ENCODE data around the gene NUCB1.
"Not testable (repeated sequence)": the region's sequence is repeated elsewhere in the genome, so short reads cannot be mapped to it uniquely, and the experiment has no call there.

NUCB1 gene

DNA sequence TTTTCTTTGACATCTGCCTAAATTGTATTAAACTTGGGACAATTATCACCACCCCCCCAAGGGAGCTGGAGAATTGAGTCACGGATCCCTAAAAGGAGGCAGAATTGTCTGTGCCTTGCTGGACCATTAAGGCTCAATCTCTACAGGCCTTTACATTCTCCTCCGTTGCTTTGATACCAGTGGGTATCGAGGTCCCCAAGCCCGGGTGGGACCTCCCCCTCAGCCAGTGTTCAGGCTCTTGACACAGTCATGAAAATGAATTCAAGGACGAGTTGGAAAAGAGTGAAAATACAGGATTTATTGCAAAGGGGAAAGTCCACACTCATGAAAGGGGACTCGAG, 22.3 kb upstream of the NUCB1 start:
- DNase-seq = no peak
- TF ChIP-seq, protein P1, sequence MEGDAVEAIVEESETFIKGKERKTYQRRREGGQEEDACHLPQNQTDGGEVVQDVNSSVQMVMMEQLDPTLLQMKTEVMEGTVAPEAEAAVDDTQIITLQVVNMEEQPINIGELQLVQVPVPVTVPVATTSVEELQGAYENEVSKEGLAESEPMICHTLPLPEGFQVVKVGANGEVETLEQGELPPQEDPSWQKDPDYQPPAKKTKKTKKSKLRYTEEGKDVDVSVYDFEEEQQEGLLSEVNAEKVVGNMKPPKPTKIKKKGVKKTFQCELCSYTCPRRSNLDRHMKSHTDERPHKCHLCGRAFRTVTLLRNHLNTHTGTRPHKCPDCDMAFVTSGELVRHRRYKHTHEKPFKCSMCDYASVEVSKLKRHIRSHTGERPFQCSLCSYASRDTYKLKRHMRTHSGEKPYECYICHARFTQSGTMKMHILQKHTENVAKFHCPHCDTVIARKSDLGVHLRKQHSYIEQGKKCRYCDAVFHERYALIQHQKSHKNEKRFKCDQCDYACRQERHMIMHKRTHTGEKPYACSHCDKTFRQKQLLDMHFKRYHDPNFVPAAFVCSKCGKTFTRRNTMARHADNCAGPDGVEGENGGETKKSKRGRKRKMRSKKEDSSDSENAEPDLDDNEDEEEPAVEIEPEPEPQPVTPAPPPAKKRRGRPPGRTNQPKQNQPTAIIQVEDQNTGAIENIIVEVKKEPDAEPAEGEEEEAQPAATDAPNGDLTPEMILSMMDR (IDR thresholded peaks at IDR 0.05; ENCODE audit: low read depth, low read length) = no peak
- H3K9me3 ChIP-seq (ENCODE audit: severe bottlenecking) = no peaks in the 10 kb centered on the region
- H3K27me3 ChIP-seq (ENCODE audit: insufficient read depth, low read depth, severe bottlenecking) = no peaks in the 10 kb centered on the region
- H3K4me3 ChIP-seq (ENCODE audit: low read depth, low read length) = no peak overlapping the region
- H3K36me3 ChIP-seq = peaks cover 53% of the 10 kb centered on the region
- peak overlapping the region; percentile 97; the same call in 1 of the 2 replicates for H3K27ac ChIP-seq

DNA sequence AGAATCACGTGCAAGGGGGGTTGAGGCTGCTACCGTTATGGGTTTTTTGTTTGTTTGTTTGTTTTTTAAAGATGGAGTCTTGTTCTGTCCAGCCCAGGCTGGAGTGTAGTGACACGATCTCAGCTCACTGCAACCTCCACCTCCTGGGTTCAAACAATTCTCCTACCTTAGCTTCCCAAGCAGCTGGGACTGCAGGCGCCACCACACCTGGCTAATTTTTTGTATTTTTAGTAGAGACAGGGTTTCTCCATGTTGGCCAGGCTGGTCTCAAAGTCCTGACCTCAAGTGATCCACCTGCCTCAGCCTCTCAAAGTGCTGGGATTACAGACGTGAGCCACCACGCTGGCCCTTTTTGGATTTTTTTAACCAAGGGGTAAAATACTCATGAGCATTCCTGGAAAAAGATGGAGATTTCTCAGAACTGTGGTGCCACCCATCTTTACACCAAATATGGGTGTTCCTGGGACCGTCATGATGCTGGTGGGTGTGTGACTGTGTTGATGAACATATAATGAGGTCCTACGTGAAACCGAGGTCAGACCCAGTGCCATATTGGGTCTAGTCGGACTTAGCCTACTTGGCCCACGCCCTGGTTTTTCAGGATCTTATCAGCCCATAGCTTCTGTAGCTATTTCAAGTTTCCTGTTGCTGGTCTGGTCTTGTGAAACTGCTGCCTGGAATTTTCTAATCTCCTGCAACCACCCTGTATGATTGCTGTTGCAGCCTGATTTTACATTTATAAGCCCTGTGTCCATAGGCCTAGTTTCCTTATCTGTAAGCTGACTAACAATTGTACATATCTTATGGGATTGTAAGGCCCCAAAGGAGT, 21.7 kb upstream of the NUCB1 start:
- no peak overlapping the region for H3K4me3 ChIP-seq (ENCODE audit: low read depth, low read length)
- TF ChIP-seq, protein P1 (IDR thresholded peaks at IDR 0.05; ENCODE audit: low read depth, low read length) = no peak
- no peaks in the 10 kb centered on the region for H3K9me3 ChIP-seq (ENCODE audit: severe bottlenecking)
- H3K36me3 ChIP-seq = peaks cover 49% of the 10 kb centered on the region
- H3K27ac ChIP-seq = no peak overlapping the region
- H3K27me3 ChIP-seq (ENCODE audit: insufficient read depth, low read depth, severe bottlenecking) = no peaks in the 10 kb centered on the region
- DNase-seq = no peak

DNA sequence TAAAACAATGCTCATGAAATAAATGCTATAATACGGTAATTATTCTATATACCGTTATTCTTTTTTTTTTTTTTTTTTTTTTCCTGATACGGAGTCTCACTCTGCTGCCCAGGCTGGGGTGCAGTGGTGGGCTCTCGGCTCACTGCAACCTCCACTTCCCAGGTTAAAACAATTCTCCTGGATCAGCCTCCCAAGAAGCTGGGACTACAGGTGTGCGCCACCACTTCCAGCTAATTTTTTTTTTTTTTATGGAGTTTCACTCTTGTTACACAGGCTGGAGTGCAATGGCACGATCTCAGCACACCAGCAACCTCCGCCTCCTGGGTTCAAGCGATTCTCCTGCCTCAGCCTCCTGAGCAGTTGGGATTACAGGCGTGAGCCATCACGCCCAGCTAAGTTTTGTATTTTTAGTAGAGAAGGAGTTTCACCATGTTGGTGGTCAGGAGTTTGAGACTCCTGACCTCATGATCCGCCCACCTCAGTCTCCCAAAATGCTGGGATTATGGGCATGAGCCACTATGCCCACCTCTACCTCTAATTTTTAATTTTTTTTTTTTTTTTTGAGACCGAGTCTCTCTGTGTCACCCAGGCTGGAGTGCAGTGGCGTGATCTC, 21.0 kb upstream of the NUCB1 start:
- Histone ChIP-seq H3K27ac (no peak overlapping the region; the same call in 1 of the 2 replicates), H3K9me3 (ENCODE audit: severe bottlenecking) (no peaks in the 10 kb centered on the region), H3K4me3 (ENCODE audit: low read depth, low read length) (no peak overlapping the region), H3K27me3 (ENCODE audit: insufficient read depth, low read depth, severe bottlenecking) (no peaks in the 10 kb centered on the region), H3K36me3 (peaks cover 42% of the 10 kb centered on the region)
- DNase-seq = no peak
- TF ChIP-seq, protein P1 (IDR thresholded peaks at IDR 0.05; ENCODE audit: low read depth, low read length) = no peak

DNA sequence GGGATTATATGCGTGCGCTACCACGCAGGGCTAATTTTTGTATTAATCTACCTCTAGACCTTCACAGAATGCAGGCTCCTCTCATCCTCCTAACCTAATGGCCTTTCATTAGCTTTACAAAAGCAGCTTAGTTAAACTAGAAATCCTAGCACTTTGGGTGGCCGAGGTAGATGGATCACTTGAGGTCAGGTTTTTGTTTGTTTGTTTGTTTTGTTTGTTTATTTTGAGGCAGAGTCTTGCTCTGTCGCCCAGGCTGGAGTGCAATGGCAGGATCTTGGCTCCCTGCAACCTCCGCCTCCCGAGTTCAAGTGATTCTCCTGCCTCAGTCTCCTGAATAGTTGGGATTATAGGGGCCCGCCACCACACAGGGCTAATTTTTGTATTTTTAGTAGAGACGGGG, 20.4 kb upstream of the NUCB1 start:
- H3K4me3 ChIP-seq (ENCODE audit: low read depth, low read length); H3K27me3 ChIP-seq (ENCODE audit: insufficient read depth, low read depth, severe bottlenecking); DNase-seq; H3K9me3 ChIP-seq (ENCODE audit: severe bottlenecking): not testable (repeated sequence)
- peak overlapping the region; percentile 62 for H3K27ac ChIP-seq
- peaks cover 36% of the 10 kb centered on the region for H3K36me3 ChIP-seq

DNA sequence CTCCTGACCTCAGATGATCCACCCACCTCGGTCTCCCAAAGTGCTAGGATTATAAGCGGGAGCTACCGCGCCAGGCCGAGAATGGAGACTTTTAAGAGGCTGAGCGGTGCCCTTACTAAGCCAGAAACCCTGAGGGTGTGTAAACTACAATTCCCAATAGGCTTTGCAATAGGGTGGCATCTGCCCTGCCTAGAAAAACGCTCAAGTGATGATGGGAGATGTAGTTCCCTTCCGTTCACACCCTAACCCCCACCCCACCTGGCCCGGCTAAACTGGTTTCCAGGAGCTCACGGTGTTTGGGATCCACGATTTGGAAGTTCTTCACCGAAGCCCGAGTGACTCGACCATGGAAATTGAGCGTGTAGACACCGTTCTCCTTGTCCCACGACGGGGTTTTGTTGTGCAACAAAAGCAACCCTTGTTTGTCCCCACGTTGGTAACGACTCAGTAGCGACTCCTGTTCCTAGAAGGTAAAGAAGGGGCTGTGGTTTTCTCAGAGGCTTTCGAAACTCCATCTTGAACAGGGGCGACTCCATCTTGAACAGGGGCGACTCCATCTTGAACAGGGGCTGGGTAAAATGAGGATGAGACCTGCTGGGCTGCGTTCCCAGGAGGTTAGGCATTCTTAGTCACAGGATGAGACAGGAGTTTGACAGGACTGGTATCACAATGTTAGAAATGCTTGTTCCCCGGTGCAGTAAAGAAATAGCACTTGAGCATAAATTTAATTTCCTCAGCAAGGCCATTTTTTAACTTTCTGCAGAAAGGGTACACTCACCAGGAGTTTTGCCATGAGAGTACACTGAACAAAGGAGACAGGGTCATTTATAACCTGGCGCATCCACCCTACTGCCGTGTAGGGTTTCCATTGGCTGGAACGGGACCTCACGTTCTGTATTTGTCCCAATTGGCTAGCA, 18.1 kb upstream of the NUCB1 start:
- no peak for DNase-seq
- TF ChIP-seq, protein P1 (IDR thresholded peaks at IDR 0.05; ENCODE audit: low read depth, low read length) = no peak
- no peak overlapping the region for H3K4me3 ChIP-seq (ENCODE audit: low read depth, low read length)

DNA sequence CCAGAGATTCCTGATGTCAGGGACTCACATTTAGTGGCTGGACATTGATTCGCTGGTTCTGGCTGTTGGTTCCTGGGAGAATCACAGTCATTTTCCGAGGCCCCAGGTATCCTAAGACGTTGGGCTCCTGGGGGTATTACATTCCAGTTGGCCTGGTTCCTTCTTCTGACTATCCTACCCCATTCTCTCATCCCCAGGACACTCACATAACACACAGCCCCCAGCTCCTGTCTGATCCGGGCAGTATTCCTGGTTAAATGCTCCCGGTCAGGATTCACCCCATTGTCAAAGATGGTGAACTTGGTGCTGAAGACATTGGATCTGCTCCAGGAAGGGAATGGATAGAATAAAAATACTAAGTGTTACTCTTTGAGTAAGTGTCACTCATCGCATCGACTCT, 16.4 kb upstream of the NUCB1 start:
- TF ChIP-seq, protein P1 (IDR thresholded peaks at IDR 0.05; ENCODE audit: low read depth, low read length) = no peak
- H3K27ac ChIP-seq = no peak overlapping the region
- DNase-seq = no peak
- H3K4me3 ChIP-seq (ENCODE audit: low read depth, low read length) = no peak overlapping the region
- no peaks in the 10 kb centered on the region for H3K27me3 ChIP-seq (ENCODE audit: insufficient read depth, low read depth, severe bottlenecking)
- H3K36me3 ChIP-seq = peaks cover 1% of the 10 kb centered on the region
- no peaks in the 10 kb centered on the region for H3K9me3 ChIP-seq (ENCODE audit: severe bottlenecking)

More for the DNA sequence above, 18.1 kb upstream of the NUCB1 start:
- no peaks in the 10 kb centered on the region for H3K9me3 ChIP-seq (ENCODE audit: severe bottlenecking)
- peaks cover 18% of the 10 kb centered on the region for H3K36me3 ChIP-seq
- H3K27me3 ChIP-seq (ENCODE audit: insufficient read depth, low read depth, severe bottlenecking) = no peaks in the 10 kb centered on the region
- H3K27ac ChIP-seq = no peak overlapping the region

All from WERI-Rb-1 (cell line).